Stomach (tissue), 9 donors: ENCODE data around the gene TMEM213. TPM values are rescaled to one million over a fixed set of nuclear protein-coding genes. Genes with fewer than 3 reads are reported as not detected.

Experiments
- DNase-seq, 2 donors: peaks; one replicate each; pipeline versions ENCODE4 v3.0.0 to v3.0.0-alpha.2; 2013 to 2019
- H3K27ac ChIP-seq, 5 donors: fragments of 200-600 bp in 4 of 5; sonication (generic) in 4 of 5; one replicate each; pipeline ENCODE4 v1.5.1; 2013 to 2019; ENCODE audit warnings: mild to moderate bottlenecking in 1 of 5, moderate library complexity in 1 of 5
- H3K27me3 ChIP-seq, 3 donors: fragments of 200-600 bp; sonication (generic); one replicate each; pipeline ENCODE4 v1.5.1; 2017 to 2019; ENCODE audit warnings: mixed run types in 1 of 3
- H3K36me3 ChIP-seq, 4 donors: fragments of 200-600 bp; sonication (generic); 1 replicate in 3 of 4; 2 replicates in 1 of 4; pipeline ENCODE4 v1.5.1; 2016 to 2019
- H3K4me1 ChIP-seq, 4 donors: fragments of 200-600 bp; sonication (generic); one replicate each; pipeline ENCODE4 v1.5.1; 2016 to 2019
- H3K4me3 ChIP-seq, 4 donors: fragments of 200-600 bp; sonication (generic) in 3 of 4; one replicate each; pipeline ENCODE4 v1.5.1; 2016 to 2019; ENCODE audit warnings: mild to moderate bottlenecking in 1 of 4
- H3K9me3 ChIP-seq, 4 donors: fragments of 200-600 bp; sonication (generic); one replicate each; pipeline ENCODE4 v1.5.1; 2016 to 2019
- EP300 ChIP-seq: sonication (generic); formaldehyde crosslinking; IDR thresholded peaks from one replicate; pipeline ENCODE4 v1.6.1; 2017; ENCODE audit warnings: antibody characterized with exemption
- POLR2A ChIP-seq, 4 donors: fragments of 450-650 bp; IDR thresholded peaks; one replicate each; pipeline ENCODE4 v1.6.1; 2016; ENCODE audit warnings: antibody characterized with exemption in 4 of 4, control low read depth in 2 of 4, mild to moderate bottlenecking in 1 of 4, moderate library complexity in 1 of 4
- POLR2AphosphoS5 ChIP-seq, 3 donors: sonication (generic); formaldehyde crosslinking; IDR thresholded peaks; one replicate each; pipeline ENCODE4 v1.6.1; 2016; ENCODE audit warnings: antibody characterized with exemption in 3 of 3
- WGBS, 5 donors: extraction: QIAGEN DNeasy Blood & Tissue Kit in 3 of 5; methylation state at CpG; one replicate each; pipeline versions ENCODE4 v1.1.5 to v1.1.7; 2013 to 2018; 5-methylcytosine and 5-hydroxymethylcytosine counted together
- intact Hi-C: fragments of 100-400 bp; cut with DNase I; formaldehyde crosslinking; loops from one replicate; pipeline ENCODE4 v1.15.1; 2023; ENCODE audit warnings: low total_unique reads
- polyA plus RNA-seq, 3 donors: library from polyadenylated mRNA; stranded (reverse); fragments of 200-250 nt; gene quantifications; one replicate each; pipeline ENCODE4 v1.2.3, GENCODE V29; 2013
- small RNA-seq, 4 donors: library from RNA; depleted of rRNA; stranded (forward); fragments of <200 nt; gene quantifications; one replicate each; pipeline ENCODE3, GENCODE V24; 2016
- total RNA-seq, 5 donors: library from RNA; depleted of rRNA; stranded (reverse); fragments of >200 nt; gene quantifications; one replicate each; pipeline versions ENCODE4 v1.1.0 to v1.2.3, GENCODE V29; 2014 to 2016
- TF ChIP-seq, protein P1 (sequence below), 7 experiments: fragments of 450-650 bp in 4 of 7; fragments of 200-600 bp in 3 of 7; sonication (generic) in 3 of 7; IDR thresholded peaks; one replicate each; pipeline ENCODE4 v1.5.1; 2016 to 2019; ENCODE audit warnings: antibody characterized with exemption in 7 of 7, control low read depth in 2 of 7, mild to moderate bottlenecking in 1 of 7
- donor health status: healthy with polysubstance abuse.
- donor health status: Bipolar disorder and iron deficiency.
- donor health status: healthy.

TMEM213 gene
- total and polyA plus RNA-seq, 8 donors, result 0.08 TPM; not detected in 7

GRCh38 chr7:138887085-138887710 is 89.4 kb downstream of the TMEM213 start:
- 80 to 93% (median 91%) methylated on average over 9 of the region's 9 CpGs for WGBS, 5 donors
- TF ChIP-seq, protein P1, sequence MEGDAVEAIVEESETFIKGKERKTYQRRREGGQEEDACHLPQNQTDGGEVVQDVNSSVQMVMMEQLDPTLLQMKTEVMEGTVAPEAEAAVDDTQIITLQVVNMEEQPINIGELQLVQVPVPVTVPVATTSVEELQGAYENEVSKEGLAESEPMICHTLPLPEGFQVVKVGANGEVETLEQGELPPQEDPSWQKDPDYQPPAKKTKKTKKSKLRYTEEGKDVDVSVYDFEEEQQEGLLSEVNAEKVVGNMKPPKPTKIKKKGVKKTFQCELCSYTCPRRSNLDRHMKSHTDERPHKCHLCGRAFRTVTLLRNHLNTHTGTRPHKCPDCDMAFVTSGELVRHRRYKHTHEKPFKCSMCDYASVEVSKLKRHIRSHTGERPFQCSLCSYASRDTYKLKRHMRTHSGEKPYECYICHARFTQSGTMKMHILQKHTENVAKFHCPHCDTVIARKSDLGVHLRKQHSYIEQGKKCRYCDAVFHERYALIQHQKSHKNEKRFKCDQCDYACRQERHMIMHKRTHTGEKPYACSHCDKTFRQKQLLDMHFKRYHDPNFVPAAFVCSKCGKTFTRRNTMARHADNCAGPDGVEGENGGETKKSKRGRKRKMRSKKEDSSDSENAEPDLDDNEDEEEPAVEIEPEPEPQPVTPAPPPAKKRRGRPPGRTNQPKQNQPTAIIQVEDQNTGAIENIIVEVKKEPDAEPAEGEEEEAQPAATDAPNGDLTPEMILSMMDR (IDR thresholded peaks at IDR 0.05), result no peak
- no peak for TF ChIP-seq POLR2A (IDR thresholded peaks at IDR 0.05)
- TF ChIP-seq POLR2AphosphoS5 (IDR thresholded peaks at IDR 0.05), result no peak
- TF ChIP-seq EP300, result no peak
- intact Hi-C loops, result loop anchor here (10.0 kb wide), 1 partner anchor 98 kb away; the partner anchor contains the start of gene KIAA1549

More at GRCh38 chr7:138887085-138887710, 89.4 kb downstream of the TMEM213 start:
- H3K4me1 ChIP-seq, result peaks cover 0 to 4% (median 0%) of the 10 kb centered on the region in 4 donors
- DNase-seq, result no peak
- H3K4me3 ChIP-seq, result no peak overlapping the region
- no peaks in the 10 kb centered on the region for H3K36me3 ChIP-seq
- no peaks in the 10 kb centered on the region for H3K27me3 ChIP-seq
- peak overlapping the region in 1 of 5 donors; percentile 1 for H3K27ac ChIP-seq
- no peaks in the 10 kb centered on the region for H3K9me3 ChIP-seq

Small RNA genes lying within 50 kb of the gene (small RNA-seq; reads per million reads assigned to genes)
- gene RNU6-1272P, result 0 reads per million in 4 donors

Other genes starting within 250 kb of the TMEM213 start
- gene SVOPL, start 96.6 kb upstream of the TMEM213 start, total RNA-seq, result 1 to 10 TPM in 1 of 5 donors, under 1 TPM in 1, not detected in 3; under 0.01 to 2.3 TPM
- gene SVOPL, start 96.6 kb upstream of the TMEM213 start, polyA plus RNA-seq, result under 1 TPM in 1 of 3 donors, not detected in 2; 0.13 TPM
- not detected for gene ATP6V0A4, start 202 bp downstream of the TMEM213 start, total RNA-seq
- 1 to 10 TPM in 1 of 3 donors, not detected in 2; 1.0 TPM for gene ATP6V0A4, start 202 bp downstream of the TMEM213 start, polyA plus RNA-seq
- 1 to 10 TPM in 4 of 5 donors, under 1 TPM in 1; 0.87 to 7.8 (median 3.1) TPM for gene KIAA1549, start 183.4 kb downstream of the TMEM213 start, total RNA-seq
- under 1 TPM; 0.15 to 0.56 (median 0.28) TPM for gene KIAA1549, start 183.4 kb downstream of the TMEM213 start, polyA plus RNA-seq
- gene ZC3HAV1L, start 238.0 kb downstream of the TMEM213 start, total RNA-seq, result 10 to 100 TPM in 4 of 5 donors, 1 to 10 TPM in 1; 4.7 to 31.9 (median 18.2) TPM
- 1 to 10 TPM in 1 of 3 donors, under 1 TPM in 2; 0.33 to 1.3 (median 0.76) TPM for gene ZC3HAV1L, start 238.0 kb downstream of the TMEM213 start, polyA plus RNA-seq